Measurements from ENCODE around the gene SIRT2. TPM values are rescaled to one million over a fixed set of nuclear protein-coding genes. Genes with fewer than 3 reads are reported as not detected.

The SIRT2 gene
- total RNA-seq, 1 donor from 2014 or later = 45.2 TPM

- H3K4me1 Mint-ChIP-seq = peaks cover 9% of the 10 kb centered on the region
- no peaks in the 10 kb centered on the region for H3K27me3 Mint-ChIP-seq (ENCODE audit: low read depth)
- H3K36me3 Mint-ChIP-seq = peaks cover 2% of the 10 kb centered on the region
- DNase-seq (ENCODE audit: low spot score in 2 of 2, unreplicated experiment in 2 of 2) = no peak
- no peak overlapping the region for H3K4me3 Mint-ChIP-seq
- H3K27ac Mint-ChIP-seq = no peak overlapping the region
- TF ChIP-seq, protein P1, sequence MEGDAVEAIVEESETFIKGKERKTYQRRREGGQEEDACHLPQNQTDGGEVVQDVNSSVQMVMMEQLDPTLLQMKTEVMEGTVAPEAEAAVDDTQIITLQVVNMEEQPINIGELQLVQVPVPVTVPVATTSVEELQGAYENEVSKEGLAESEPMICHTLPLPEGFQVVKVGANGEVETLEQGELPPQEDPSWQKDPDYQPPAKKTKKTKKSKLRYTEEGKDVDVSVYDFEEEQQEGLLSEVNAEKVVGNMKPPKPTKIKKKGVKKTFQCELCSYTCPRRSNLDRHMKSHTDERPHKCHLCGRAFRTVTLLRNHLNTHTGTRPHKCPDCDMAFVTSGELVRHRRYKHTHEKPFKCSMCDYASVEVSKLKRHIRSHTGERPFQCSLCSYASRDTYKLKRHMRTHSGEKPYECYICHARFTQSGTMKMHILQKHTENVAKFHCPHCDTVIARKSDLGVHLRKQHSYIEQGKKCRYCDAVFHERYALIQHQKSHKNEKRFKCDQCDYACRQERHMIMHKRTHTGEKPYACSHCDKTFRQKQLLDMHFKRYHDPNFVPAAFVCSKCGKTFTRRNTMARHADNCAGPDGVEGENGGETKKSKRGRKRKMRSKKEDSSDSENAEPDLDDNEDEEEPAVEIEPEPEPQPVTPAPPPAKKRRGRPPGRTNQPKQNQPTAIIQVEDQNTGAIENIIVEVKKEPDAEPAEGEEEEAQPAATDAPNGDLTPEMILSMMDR (IDR thresholded peaks at IDR 0.05; ENCODE audit: unreplicated experiment) = no peak
- no peaks in the 10 kb centered on the region for H3K9me3 Mint-ChIP-seq
Measured at GRCh38 chr19:38894968-38895367, 4.5 kb downstream of the SIRT2 start.

DNA sequence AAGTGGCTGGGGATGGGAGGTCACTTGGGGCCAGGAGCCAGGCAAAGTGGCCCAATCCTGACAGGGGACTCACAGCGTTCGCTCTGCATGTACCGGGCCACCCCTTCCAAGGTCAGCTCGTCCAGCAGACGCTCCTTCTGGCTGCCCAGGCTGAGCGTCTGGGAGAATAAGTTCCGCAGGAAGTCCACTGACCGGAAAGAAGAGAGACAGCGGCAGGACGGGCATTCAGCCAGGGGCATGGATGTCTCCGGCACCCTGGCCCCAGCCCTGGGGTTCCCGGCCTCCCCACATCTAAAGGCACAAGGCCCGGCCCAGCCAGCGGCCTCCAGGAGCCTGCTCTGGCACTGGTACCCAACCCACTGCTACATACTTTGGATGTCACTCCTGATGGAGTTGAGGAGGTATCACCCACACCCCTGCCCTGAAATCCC is 6.1 kb downstream of the SIRT2 start:
- H3K4me3 Mint-ChIP-seq = no peak overlapping the region
- no peaks in the 10 kb centered on the region for H3K27me3 Mint-ChIP-seq (ENCODE audit: low read depth)
- peaks cover 2% of the 10 kb centered on the region for H3K4me1 Mint-ChIP-seq
- peaks cover 7% of the 10 kb centered on the region for H3K36me3 Mint-ChIP-seq
- TF ChIP-seq, protein P1 (IDR thresholded peaks at IDR 0.05; ENCODE audit: unreplicated experiment) = no peak
- H3K9me3 Mint-ChIP-seq = no peaks in the 10 kb centered on the region
- no peak overlapping the region for H3K27ac Mint-ChIP-seq
- DNase-seq (ENCODE audit: low spot score in 2 of 2, unreplicated experiment in 2 of 2) = no peak

DNA sequence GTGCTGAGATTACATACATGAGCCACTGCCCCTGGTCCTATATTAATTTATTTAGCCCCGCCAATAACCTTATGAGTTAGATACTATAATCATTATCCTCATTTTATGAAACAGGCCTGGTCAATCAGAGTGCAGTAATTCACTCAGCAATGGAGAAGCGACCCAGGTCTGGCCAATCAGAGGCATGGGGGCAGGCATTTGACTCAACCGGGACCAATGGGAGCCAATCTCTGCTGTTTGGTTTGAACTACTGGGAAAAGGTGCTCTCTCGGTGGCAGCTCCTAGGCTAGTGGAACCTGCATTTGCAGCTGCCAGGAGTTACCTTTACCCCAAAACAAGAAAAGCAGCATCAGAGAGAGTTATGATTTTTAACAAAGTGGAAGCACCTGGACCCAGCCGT is 6.6 kb downstream of the SIRT2 start:
- Mint-ChIP-seq H3K36me3 (peaks cover 7% of the 10 kb centered on the region), H3K27ac (no peak overlapping the region), H3K4me3 (no peak overlapping the region), H3K4me1 (no peaks in the 10 kb centered on the region), H3K27me3 (ENCODE audit: low read depth) (no peaks in the 10 kb centered on the region), H3K9me3 (no peaks in the 10 kb centered on the region)
- DNase-seq (ENCODE audit: low spot score in 2 of 2, unreplicated experiment in 2 of 2) = no peak
- TF ChIP-seq, protein P1 (IDR thresholded peaks at IDR 0.05; ENCODE audit: unreplicated experiment) = no peak

DNA sequence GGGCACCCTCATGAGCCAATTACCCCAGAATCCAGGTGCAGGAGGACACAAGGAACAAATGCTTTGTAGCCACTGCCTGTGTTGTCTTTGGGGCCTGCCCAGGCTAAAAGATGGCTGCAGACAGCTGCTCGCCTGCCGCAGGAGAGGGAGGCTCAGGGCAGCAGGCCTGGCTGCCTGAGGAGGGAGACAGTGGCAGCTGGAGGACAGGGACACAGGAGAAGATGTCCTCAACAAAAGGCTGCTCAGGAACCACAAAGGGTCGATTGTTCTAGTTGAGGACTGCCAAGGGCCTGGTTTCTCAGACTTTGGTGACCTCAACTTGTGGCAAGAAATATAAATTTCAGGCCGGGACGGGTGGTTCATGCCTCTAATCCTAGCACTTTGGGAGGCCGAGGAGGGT is 7.6 kb downstream of the SIRT2 start:
- no peaks in the 10 kb centered on the region for H3K9me3 Mint-ChIP-seq
- no peak overlapping the region for H3K27ac Mint-ChIP-seq
- H3K4me1 Mint-ChIP-seq = no peaks in the 10 kb centered on the region
- no peak overlapping the region for H3K4me3 Mint-ChIP-seq
- no peaks in the 10 kb centered on the region for H3K27me3 Mint-ChIP-seq (ENCODE audit: low read depth)
- no peak for DNase-seq (ENCODE audit: low spot score in 2 of 2, unreplicated experiment in 2 of 2)
- TF ChIP-seq, protein P1 (IDR thresholded peaks at IDR 0.05; ENCODE audit: unreplicated experiment) = no peak
- H3K36me3 Mint-ChIP-seq = peaks cover 7% of the 10 kb centered on the region

DNA sequence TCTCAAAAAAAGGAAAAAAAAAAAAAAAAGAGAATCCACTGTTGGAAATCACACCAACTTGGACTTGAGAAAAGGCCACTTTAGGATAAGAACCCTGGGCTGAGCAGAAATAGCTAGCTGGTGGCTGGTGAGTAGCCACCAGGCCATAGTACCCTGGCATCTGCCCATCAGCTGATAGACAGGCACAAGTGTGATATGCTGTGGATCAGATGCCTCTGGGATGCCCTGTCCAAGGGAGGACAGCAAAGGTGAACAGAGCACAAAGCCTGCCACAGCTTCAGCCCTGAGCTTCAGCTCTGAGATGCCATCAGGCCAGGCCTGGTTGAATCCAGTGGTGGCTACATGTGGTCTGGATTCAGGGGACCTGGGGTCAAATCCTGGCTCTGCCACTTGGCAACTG is 8.7 kb downstream of the SIRT2 start:
- Mint-ChIP-seq H3K4me1 (no peaks in the 10 kb centered on the region), H3K4me3 (no peak overlapping the region), H3K27me3 (ENCODE audit: low read depth) (no peaks in the 10 kb centered on the region), H3K27ac (no peak overlapping the region), H3K36me3 (peaks cover 7% of the 10 kb centered on the region), H3K9me3 (no peaks in the 10 kb centered on the region)
- TF ChIP-seq, protein P1 (IDR thresholded peaks at IDR 0.05; ENCODE audit: unreplicated experiment) = no peak
- DNase-seq (ENCODE audit: low spot score in 2 of 2, unreplicated experiment in 2 of 2) = no peak

DNA sequence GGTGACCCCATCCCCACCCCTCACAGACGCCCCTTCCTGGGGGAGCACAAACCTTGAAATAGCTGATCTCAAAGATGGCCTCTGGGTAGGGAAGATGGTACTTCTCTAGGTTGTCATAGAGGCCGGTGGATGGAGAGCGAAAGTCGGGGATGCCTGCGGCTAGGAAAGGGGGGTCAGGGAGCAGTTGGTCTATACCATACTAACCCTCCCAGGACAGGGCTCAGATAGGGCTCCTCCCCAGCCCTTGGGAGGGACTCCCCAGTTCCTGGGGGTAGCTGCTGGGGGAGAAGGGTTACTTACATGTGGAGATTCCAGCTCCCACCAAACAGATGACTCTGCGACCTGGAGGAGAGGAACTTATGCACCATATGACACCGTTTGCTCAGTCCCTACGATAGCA is 9.6 kb downstream of the SIRT2 start:
- no peaks in the 10 kb centered on the region for H3K9me3 Mint-ChIP-seq
- H3K4me1 Mint-ChIP-seq = no peaks in the 10 kb centered on the region
- H3K36me3 Mint-ChIP-seq = peaks cover 7% of the 10 kb centered on the region
- H3K27ac Mint-ChIP-seq = no peak overlapping the region
- TF ChIP-seq, protein P1 (IDR thresholded peaks at IDR 0.05; ENCODE audit: unreplicated experiment) = no peak
- no peak overlapping the region for H3K4me3 Mint-ChIP-seq
- DNase-seq (ENCODE audit: low spot score in 2 of 2, unreplicated experiment in 2 of 2) = no peak
- no peaks in the 10 kb centered on the region for H3K27me3 Mint-ChIP-seq (ENCODE audit: low read depth)
